CD4-positive, CD25-positive, alpha-beta regulatory T cell (primary cell): ENCODE results near the gene FRY. TPM values are rescaled to one million over a fixed set of nuclear protein-coding genes. Genes with fewer than 3 reads are reported as not detected.

Experiments
- ATAC-seq, 2 donors: fragments of 150-1000 bp; cut with Tn5 transposase; one replicate each; pipeline ENCODE4 v1.10.0; 2021; ENCODE audit warnings: low read depth in 2 of 2, moderate number of reproducible peaks in 2 of 2, moderate library complexity in 1 of 2
- DNase-seq, 3 donors: peaks; one replicate each; pipeline versions ENCODE4 v3.0.0 to v3.0.0-alpha.2; 2012 to 2022; ENCODE audit warnings: mixed read lengths in 1 of 3
- H3K27ac ChIP-seq: one replicate; pipeline ENCODE4 v1.7.0; 2013; ENCODE audit warnings: mild to moderate bottlenecking, low read length; ENCODE audit not compliant: insufficient read depth, poor library complexity, severe bottlenecking
- H3K27me3 ChIP-seq: one replicate; pipeline ENCODE4 v1.7.0; 2013; ENCODE audit warnings: low read length; ENCODE audit not compliant: control insufficient read depth, insufficient read depth
- H3K36me3 ChIP-seq: one replicate; pipeline ENCODE4 v1.7.0; 2013; ENCODE audit warnings: mild to moderate bottlenecking, low read length, moderate library complexity; ENCODE audit not compliant: control insufficient read depth, insufficient read depth
- H3K4me1 ChIP-seq: 2 replicates; pipeline ENCODE4 v1.7.0; 2013; ENCODE audit warnings: mild to moderate bottlenecking, low read length; ENCODE audit not compliant: insufficient read depth, control insufficient read depth, poor library complexity, severe bottlenecking
- H3K4me3 ChIP-seq: one replicate; pipeline ENCODE4 v1.7.0; 2013; ENCODE audit warnings: low read depth, mild to moderate bottlenecking, low read length, moderate library complexity
- H3K9me3 ChIP-seq, 2 experiments: 1 replicate in 1 of 2; 2 replicates in 1 of 2; pipeline ENCODE4 v1.7.0; 2013; ENCODE audit warnings: low read length in 2 of 2, mild to moderate bottlenecking in 1 of 2, moderate library complexity in 1 of 2; ENCODE audit not compliant: control insufficient read depth in 2 of 2
- H3K27ac Mint-ChIP-seq, 3 donors: one replicate each; pipeline ENCODE4 v1.8.0; 2020 to 2022; ENCODE audit warnings: mild to moderate bottlenecking in 3 of 3, mixed read lengths in 3 of 3, moderate library complexity in 2 of 3
- H3K27me3 Mint-ChIP-seq: one replicate; pipeline ENCODE4 v1.8.0; 2022; ENCODE audit warnings: mild to moderate bottlenecking, mixed read lengths
- H3K36me3 Mint-ChIP-seq: one replicate; pipeline ENCODE4 v1.8.0; 2020; ENCODE audit warnings: mixed read lengths
- H3K4me1 Mint-ChIP-seq, 4 donors: one replicate each; pipeline ENCODE4 v1.8.0; 2020 to 2022; ENCODE audit warnings: mixed read lengths in 4 of 4, mild to moderate bottlenecking in 1 of 4
- H3K4me3 Mint-ChIP-seq, 4 donors: one replicate each; pipeline ENCODE4 v1.8.0; 2020 to 2022; ENCODE audit warnings: mild to moderate bottlenecking in 4 of 4, mixed read lengths in 4 of 4, moderate library complexity in 3 of 4
- H3K9me3 Mint-ChIP-seq, 7 donors: one replicate each; pipeline ENCODE4 v1.8.0; 2020 to 2022; ENCODE audit warnings: mixed read lengths in 7 of 7, mild to moderate bottlenecking in 3 of 7, moderate library complexity in 2 of 7
- polyA plus RNA-seq, 4 donors: library from polyadenylated mRNA; unstranded; fragments of 300-500 nt; fragmentation: Illumina TruSeq; gene quantifications; one replicate each; pipeline ENCODE4 v1.2.3, GENCODE V29; 2021
- total RNA-seq: library from RNA; stranded (reverse); gene quantifications from one replicate; pipeline ENCODE4 v1.2.3, GENCODE V29; 2022

Gene FRY
- total and polyA plus RNA-seq, 5 donors from 2014 or later, result 0.96 to 12.8 (median 1.0) TPM

DNA sequence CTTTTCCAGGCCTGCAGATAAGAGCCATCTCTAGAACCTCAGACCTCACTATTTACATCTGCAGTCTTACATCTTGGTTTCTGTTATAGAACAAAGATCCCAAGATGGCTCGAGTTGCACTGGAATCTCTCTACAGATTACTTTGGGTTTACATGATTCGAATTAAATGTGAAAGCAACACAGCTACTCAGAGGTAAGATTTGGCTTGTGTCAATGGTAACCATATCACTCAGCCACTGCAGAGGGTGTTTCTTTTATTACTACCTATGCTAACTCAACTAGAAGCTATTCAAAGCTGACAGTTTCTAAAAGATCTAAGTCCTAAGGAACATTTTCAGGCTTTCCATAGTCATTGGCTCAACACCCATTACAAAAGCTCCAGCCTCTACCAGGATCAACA is 115.6 kb downstream of the FRY start:
- H3K27me3 Mint-ChIP-seq, result no peaks in the 10 kb centered on the region
- Histone ChIP-seq H3K4me1 (no peaks in the 10 kb centered on the region), H3K4me3 (no peak overlapping the region), H3K36me3 (no peaks in the 10 kb centered on the region), H3K27ac (no peak overlapping the region), H3K27me3 (no peaks in the 10 kb centered on the region), H3K9me3 (no peaks in the 10 kb centered on the region)
- ATAC-seq (no peak), DNase-seq (no peak)
- H3K9me3 Mint-ChIP-seq, result peaks cover 0 to 2% (median 0%) of the 10 kb centered on the region in 7 donors
- H3K4me1 Mint-ChIP-seq, result no peaks in the 10 kb centered on the region
- H3K36me3 Mint-ChIP-seq, result no peaks in the 10 kb centered on the region
- no peak overlapping the region for H3K27ac Mint-ChIP-seq
- H3K4me3 Mint-ChIP-seq, result no peak overlapping the region

DNA sequence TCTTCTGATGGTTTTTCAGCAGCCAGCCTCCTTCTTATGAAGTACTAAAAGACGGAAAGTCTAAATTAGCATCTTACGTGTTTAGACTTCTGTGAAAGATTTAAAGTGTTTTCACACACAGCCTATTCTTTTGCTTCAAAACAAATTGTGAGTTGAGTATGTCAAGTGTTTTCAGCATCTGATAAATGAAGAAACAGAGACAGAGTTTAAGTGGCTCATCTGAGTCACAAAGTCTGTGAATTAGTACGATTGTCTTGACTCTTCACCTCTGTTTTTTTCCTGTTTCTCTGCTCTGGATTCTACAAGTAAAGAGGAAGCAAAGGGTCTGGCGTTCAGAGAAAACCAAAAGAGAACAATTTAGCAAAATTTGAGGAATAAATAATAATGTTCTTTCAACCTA is 116.4 kb downstream of the FRY start:
- ATAC-seq, result no peak
- no peaks in the 10 kb centered on the region for H3K36me3 Mint-ChIP-seq
- Histone ChIP-seq H3K36me3 (no peaks in the 10 kb centered on the region), H3K9me3 (no peaks in the 10 kb centered on the region), H3K27me3 (no peaks in the 10 kb centered on the region), H3K27ac (no peak overlapping the region), H3K4me3 (no peak overlapping the region), H3K4me1 (no peaks in the 10 kb centered on the region)
- H3K27me3 Mint-ChIP-seq, result no peaks in the 10 kb centered on the region
- no peak overlapping the region for H3K4me3 Mint-ChIP-seq
- H3K4me1 Mint-ChIP-seq, result no peaks in the 10 kb centered on the region
- H3K9me3 Mint-ChIP-seq, result peaks cover 0 to 2% (median 0%) of the 10 kb centered on the region in 7 donors
- no peak for DNase-seq
- no peak overlapping the region for H3K27ac Mint-ChIP-seq

DNA sequence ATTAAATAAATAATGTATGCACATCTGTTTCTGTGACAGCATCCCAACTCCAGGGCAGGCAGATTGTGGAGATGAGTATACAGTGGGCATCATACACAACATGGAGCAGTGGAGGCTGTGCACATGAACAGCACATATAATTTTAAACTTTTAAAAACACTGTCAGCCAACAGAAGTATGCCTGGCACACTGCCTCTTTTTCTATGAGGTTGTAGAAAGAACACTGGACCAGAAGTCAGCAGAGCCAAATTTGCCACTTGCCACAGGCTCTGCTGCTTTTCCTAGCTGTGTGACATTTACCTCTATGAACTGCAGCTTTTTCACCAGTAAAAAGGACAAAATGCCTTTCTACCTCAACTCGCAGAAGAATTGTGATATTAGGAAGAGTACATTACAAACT is 118.7 kb downstream of the FRY start:
- Histone ChIP-seq H3K36me3 (no peaks in the 10 kb centered on the region), H3K4me3 (no peak overlapping the region), H3K9me3 (no peaks in the 10 kb centered on the region), H3K27ac (no peak overlapping the region), H3K27me3 (peaks cover 2% of the 10 kb centered on the region), H3K4me1 (no peaks in the 10 kb centered on the region)
- Mint-ChIP-seq H3K4me1 (no peaks in the 10 kb centered on the region), H3K27ac (no peak overlapping the region), H3K4me3 (no peak overlapping the region), H3K9me3 (peaks cover 0 to 1% (median 0%) of the 10 kb centered on the region in 7 donors), H3K36me3 (no peaks in the 10 kb centered on the region), H3K27me3 (no peaks in the 10 kb centered on the region)
- no peak for ATAC-seq
- DNase-seq, result no peak

DNA sequence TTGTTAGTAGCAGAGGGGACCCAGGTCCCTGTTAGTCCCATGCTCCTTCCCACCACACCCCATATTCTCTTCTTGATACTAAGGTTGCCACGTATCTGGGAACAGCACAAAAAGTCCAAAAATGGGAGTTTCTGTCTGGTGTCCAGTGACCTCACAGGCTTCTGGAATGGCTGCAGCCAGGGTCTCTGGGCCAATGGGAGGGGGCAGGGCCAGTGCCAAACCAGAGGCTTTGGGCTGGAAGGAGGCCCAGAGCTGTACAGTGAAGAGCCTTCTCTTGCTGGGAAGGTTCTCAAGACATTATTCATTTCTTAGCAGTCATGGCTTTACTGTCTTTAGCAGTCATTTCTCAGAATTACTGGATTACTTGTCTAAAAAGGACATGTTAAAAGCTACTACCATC is 119.2 kb downstream of the FRY start:
- Mint-ChIP-seq H3K36me3 (no peaks in the 10 kb centered on the region), H3K27me3 (no peaks in the 10 kb centered on the region), H3K9me3 (peaks cover 0 to 2% (median 0%) of the 10 kb centered on the region in 7 donors), H3K27ac (no peak overlapping the region), H3K4me1 (no peaks in the 10 kb centered on the region), H3K4me3 (no peak overlapping the region)
- Histone ChIP-seq H3K27ac (no peak overlapping the region), H3K4me3 (no peak overlapping the region), H3K27me3 (peaks cover 2% of the 10 kb centered on the region), H3K4me1 (no peaks in the 10 kb centered on the region), H3K36me3 (no peaks in the 10 kb centered on the region), H3K9me3 (no peaks in the 10 kb centered on the region)
- DNase-seq (no peak), ATAC-seq (no peak)

DNA sequence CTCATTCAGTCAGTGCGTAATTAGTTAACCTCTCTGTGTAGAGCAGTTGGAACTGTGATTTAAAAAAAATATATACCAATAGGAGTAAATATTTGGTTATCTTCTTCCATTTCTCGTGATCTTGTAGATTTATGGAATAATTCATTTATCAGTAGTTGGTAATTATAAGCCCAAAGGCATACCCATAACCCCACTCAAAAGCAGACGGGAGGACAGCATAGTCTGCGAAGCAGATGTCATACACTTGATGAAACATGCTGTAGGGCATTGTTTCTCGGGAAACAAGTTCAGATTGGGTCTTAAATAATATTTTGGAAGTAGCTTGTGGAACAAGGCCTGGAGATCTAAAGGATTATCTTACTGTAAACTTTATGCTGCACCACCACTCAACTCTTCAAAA is 119.7 kb downstream of the FRY start:
- no peaks in the 10 kb centered on the region for H3K36me3 Mint-ChIP-seq

DNA sequence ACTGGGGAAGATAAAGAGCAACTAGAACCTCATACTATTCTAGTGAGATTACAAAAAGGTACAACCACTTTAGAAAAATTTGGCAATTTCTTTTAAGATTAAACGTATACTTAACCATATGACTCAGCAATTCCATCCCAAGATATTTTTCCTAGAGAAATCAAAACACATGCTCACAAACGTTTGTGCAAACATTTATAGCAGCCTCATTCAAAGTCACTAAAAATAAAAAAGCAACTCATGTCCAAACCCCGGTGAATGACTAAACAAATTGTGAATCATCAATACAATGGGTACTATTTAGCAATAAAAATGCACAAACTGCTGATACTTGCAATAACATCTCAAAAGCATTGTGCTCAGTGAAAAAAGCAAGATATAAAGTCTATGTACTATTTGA is 121.5 kb downstream of the FRY start:
- Mint-ChIP-seq H3K27me3 (no peaks in the 10 kb centered on the region), H3K4me1 (no peaks in the 10 kb centered on the region), H3K36me3 (no peaks in the 10 kb centered on the region), H3K9me3 (peaks cover 0 to 2% (median 0%) of the 10 kb centered on the region in 7 donors), H3K27ac (no peak overlapping the region), H3K4me3 (no peak overlapping the region)
- Histone ChIP-seq H3K4me3 (no peak overlapping the region), H3K27ac (no peak overlapping the region), H3K36me3 (no peaks in the 10 kb centered on the region), H3K4me1 (no peaks in the 10 kb centered on the region), H3K9me3 (no peaks in the 10 kb centered on the region), H3K27me3 (peaks cover 2% of the 10 kb centered on the region)
- ATAC-seq (no peak), DNase-seq (no peak)

More for the DNA sequence above, 119.7 kb downstream of the FRY start:
- DNase-seq (no peak), ATAC-seq (no peak)
- no peaks in the 10 kb centered on the region for H3K4me1 ChIP-seq
- H3K4me3 ChIP-seq, result no peak overlapping the region
- H3K27ac ChIP-seq, result no peak overlapping the region
- H3K36me3 ChIP-seq, result no peaks in the 10 kb centered on the region
- H3K27me3 Mint-ChIP-seq, result no peaks in the 10 kb centered on the region
- no peaks in the 10 kb centered on the region for H3K9me3 ChIP-seq
- no peaks in the 10 kb centered on the region for H3K4me1 Mint-ChIP-seq
- no peak overlapping the region for H3K4me3 Mint-ChIP-seq
- H3K27ac Mint-ChIP-seq, result no peak overlapping the region
- peaks cover 0 to 2% (median 0%) of the 10 kb centered on the region in 7 donors for H3K9me3 Mint-ChIP-seq
- peaks cover 2% of the 10 kb centered on the region for H3K27me3 ChIP-seq

DNA sequence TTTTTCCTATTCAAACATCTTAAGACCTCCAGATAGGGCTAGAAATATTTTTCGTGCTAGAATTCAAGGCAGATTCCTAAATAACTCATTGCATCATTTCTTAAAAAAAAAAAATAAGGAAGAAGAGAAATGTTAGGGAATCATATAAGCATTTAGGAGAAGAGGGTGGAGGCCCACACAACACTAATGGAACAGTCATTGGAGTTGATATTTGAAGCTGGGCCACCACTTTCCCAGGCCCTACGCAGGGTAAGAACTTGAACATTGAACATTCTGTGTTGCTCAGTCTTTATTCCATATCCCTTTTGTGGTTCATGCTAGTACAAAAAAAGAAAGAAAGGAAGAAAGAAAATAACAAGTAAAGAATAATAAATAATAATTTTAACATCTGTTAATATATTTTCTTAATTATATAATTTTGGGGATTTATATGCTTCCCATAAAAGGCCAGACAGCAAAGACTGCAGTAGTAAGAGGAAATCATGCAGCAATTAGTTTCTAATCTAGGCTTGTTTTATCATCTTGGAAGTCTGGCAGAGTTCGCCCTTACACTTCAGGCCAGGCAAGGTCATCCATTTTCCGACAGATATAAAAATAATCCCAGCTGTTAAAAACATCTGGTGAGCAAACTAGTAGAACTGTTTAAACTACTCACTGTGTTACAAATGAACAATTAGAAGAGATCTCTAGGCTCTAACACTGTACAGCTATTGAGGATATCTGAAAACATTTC is 127.7 kb downstream of the FRY start:
- no peaks in the 10 kb centered on the region for H3K9me3 ChIP-seq
- peaks cover 2% of the 10 kb centered on the region for H3K27me3 ChIP-seq
- H3K27ac ChIP-seq, result no peak overlapping the region
- H3K4me3 ChIP-seq, result no peak overlapping the region
- no peaks in the 10 kb centered on the region for H3K36me3 ChIP-seq
- Mint-ChIP-seq H3K27ac (no peak overlapping the region), H3K36me3 (peaks cover 5% of the 10 kb centered on the region), H3K9me3 (peaks cover 0 to 2% (median 0%) of the 10 kb centered on the region in 7 donors), H3K4me3 (no peak overlapping the region), H3K27me3 (peaks cover 5% of the 10 kb centered on the region), H3K4me1 (no peaks in the 10 kb centered on the region)
- DNase-seq (no peak), ATAC-seq (no peak)
- no peaks in the 10 kb centered on the region for H3K4me1 ChIP-seq

DNA sequence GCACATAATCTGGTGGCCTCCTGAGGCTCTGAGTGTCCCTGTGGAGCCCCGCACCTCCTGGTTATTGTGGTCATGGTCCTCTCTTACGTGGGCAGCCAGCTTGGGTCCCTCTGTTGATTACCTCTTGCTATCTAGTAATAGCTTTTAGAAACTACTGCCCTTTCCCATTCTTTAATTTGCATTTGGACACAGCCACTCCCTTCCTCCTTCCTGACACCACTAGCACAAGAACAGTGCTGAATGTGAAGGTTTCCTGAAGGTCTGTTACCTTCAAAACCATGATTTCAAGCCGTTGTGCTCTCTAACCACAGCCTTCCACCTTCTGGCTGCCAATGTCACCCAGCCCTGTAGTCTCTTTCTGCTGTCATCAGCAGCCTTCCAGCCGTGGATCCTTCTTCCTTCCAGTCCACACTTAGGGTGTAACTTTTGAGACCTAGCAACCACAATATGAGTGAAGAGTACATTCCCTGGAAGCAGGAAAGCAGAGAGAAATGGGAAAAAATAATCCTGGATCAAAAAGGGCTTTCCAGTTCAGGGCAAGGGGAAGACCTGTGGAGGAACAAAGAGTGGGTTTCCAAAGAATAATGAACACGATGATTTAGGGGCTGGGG is 130.9 kb downstream of the FRY start:
- H3K27me3 ChIP-seq, result no peaks in the 10 kb centered on the region
- Mint-ChIP-seq H3K27me3 (peaks cover 5% of the 10 kb centered on the region), H3K4me1 (no peaks in the 10 kb centered on the region), H3K36me3 (peaks cover 5% of the 10 kb centered on the region), H3K27ac (peak overlapping the region in 1 of 3 donors; percentile 11), H3K4me3 (no peak overlapping the region), H3K9me3 (peaks cover 0 to 1% (median 0%) of the 10 kb centered on the region in 7 donors)
- no peak for ATAC-seq
- H3K9me3 ChIP-seq, result no peaks in the 10 kb centered on the region
- no peak overlapping the region for H3K4me3 ChIP-seq
- no peak overlapping the region for H3K27ac ChIP-seq
- no peaks in the 10 kb centered on the region for H3K36me3 ChIP-seq
- no peaks in the 10 kb centered on the region for H3K4me1 ChIP-seq
- DNase-seq, result no peak
